Panc1 (cell line): ENCODE results near the gene STXBP3. TPM values are rescaled to one million over a fixed set of nuclear protein-coding genes. Genes with fewer than 3 reads are reported as not detected.

ENCODE experiments used
- ATAC-seq: fragments of 200-7000 bp; cut with Tn5 transposase; 2 replicates; pipeline ENCODE4 v1.9.1; 2020; ENCODE audit warnings: mild to moderate bottlenecking, moderate library complexity
- BruUV-seq: library from RNA; stranded (reverse); fragments of 400-500 nt; replicated peaks from 2 replicates; lab custom pipeline; 2021; lab: Mats Ljungman, UMichigan
- CTCF ChIA-PET: fragments of 300-600 bp; sonication (Branson Sonifier 250); formaldehyde crosslinking; loops from one replicate; lab custom pipeline; 2022; ENCODE audit warnings: antibody characterized with exemption; lab: Charles Lee
- POLR2A ChIA-PET: fragments of 300-600 bp; sonication (Branson Sonifier 250); formaldehyde crosslinking; loops from one replicate; lab custom pipeline; 2022; ENCODE audit warnings: antibody characterized with exemption; lab: Charles Lee
- DNase-seq: peaks from one replicate; pipeline ENCODE4 v3.0.0-alpha.2; 2010; ENCODE audit warnings: low read depth, low spot score
- H3K27ac ChIP-seq: 2 replicates; pipeline ENCODE4 v1.5.1; 2011; ENCODE audit warnings: mild to moderate bottlenecking, low read length, inconsistent platforms
- H3K27me3 ChIP-seq: fragments of 200-500 bp; sonication (Bioruptor generic); 2 replicates; pipeline ENCODE4 v1.6.0; 2014; ENCODE audit warnings: low read length, inconsistent platforms; ENCODE audit not compliant: control insufficient read depth, insufficient read depth
- H3K36me3 ChIP-seq: fragments of 200-500 bp; sonication (Bioruptor generic); 2 replicates; pipeline ENCODE4 v1.5.1; 2014; ENCODE audit warnings: inconsistent platforms, mild to moderate bottlenecking, low read length, moderate library complexity; ENCODE audit not compliant: control insufficient read depth, insufficient read depth
- H3K4me1 ChIP-seq: 2 replicates; pipeline ENCODE4 v1.5.1; 2011; ENCODE audit warnings: inconsistent platforms, mild to moderate bottlenecking, low read length, moderate library complexity; ENCODE audit not compliant: control insufficient read depth, insufficient read depth
- H3K4me3 ChIP-seq, 2 experiments: 2 replicates each; pipeline ENCODE4 v1.5.1; 2011 to 2012; ENCODE audit warnings: low read depth in 2 of 2, low read length in 2 of 2, mild to moderate bottlenecking in 2 of 2, inconsistent platforms in 1 of 2, moderate library complexity in 1 of 2
- H3K9me3 ChIP-seq: fragments of 200-500 bp; sonication (Bioruptor generic); 2 replicates; pipeline ENCODE4 v1.5.1; 2014; ENCODE audit warnings: low read depth, mild to moderate bottlenecking, inconsistent platforms, low read length, moderate library complexity; ENCODE audit not compliant: control insufficient read depth, insufficient read depth
- POLR2AphosphoS5 ChIP-seq: IDR thresholded peaks from 2 replicates; pipeline ENCODE4 v1.6.1; 2012; ENCODE audit warnings: mild to moderate bottlenecking, low read depth, low read length, moderate library complexity
- SIN3A ChIP-seq: IDR thresholded peaks from 2 replicates; pipeline ENCODE4 v1.6.1; 2012; ENCODE audit warnings: low read depth, mild to moderate bottlenecking, low read length, moderate library complexity, borderline replicate concordance; ENCODE audit not compliant: insufficient read depth
- TCF7L2 ChIP-seq: IDR thresholded peaks from 2 replicates; pipeline ENCODE4 v1.6.1; 2011; ENCODE audit warnings: mild to moderate bottlenecking, low read depth, low read length, inconsistent platforms
- in situ Hi-C: cut with HindIII; loops from 2 replicates; pipeline ENCODE4 v1.10.0; 2016; ENCODE audit warnings: low sequenced_read_pairs, low pct_unique_long_range_greater_than_20kb
- intact Hi-C: fragments of 100-400 bp; cut with micrococcal nuclease; formaldehyde crosslinking; loops from one replicate; pipeline ENCODE4 v1.10.0; 2022; ENCODE audit not compliant: unreplicated experiment
- total RNA-seq: library from RNA; stranded (reverse); gene quantifications from one replicate; pipeline ENCODE4 v1.2.1, GENCODE V29; 2021; ENCODE audit not compliant: unreplicated experiment
- TF ChIP-seq, protein P1 (sequence below), 2 experiments: IDR thresholded peaks; 2 replicates each; pipeline ENCODE4 v1.6.1; 2011 to 2012; ENCODE audit warnings: low read depth in 2 of 2, control low read depth in 1 of 2, low read length in 1 of 2, mild to moderate bottlenecking in 1 of 2, moderate library complexity in 1 of 2; ENCODE audit not compliant: insufficient read depth in 1 of 2
- TF ChIP-seq, protein P2 (sequence below): fragments of 450-650 bp; IDR thresholded peaks from 2 replicates; pipeline ENCODE4 v1.5.1; 2017; ENCODE audit warnings: mild to moderate bottlenecking

STXBP3 gene
- total RNA-seq, 1 experiment from 2014 or later: 27.7 TPM

DNA sequence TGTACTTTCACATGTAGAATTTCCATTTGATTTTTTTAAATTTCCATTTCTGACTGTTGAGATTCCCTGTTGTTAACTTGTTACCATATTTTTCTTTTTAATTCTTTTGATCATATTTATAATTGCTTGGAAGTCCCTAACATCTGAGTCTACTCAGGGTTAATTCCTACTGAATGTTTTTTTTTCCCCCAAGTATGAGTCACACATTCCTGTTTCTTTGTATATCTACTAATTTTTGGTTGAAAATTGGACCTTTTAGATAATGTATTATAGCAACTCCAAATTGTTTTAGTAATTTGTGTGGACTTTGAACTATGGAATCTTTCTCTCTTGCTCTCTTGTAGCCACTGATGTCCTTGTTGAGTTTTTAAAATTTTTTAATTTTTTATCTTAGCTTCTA is 54.6 kb downstream of the STXBP3 start:
- Histone ChIP-seq H3K36me3 (peaks cover 6% of the 10 kb centered on the region; the same call in 1 of the 2 replicates), H3K27ac (no peak overlapping the region), H3K27me3 (no peaks in the 10 kb centered on the region), H3K9me3 (no peaks in the 10 kb centered on the region), H3K4me1 (no peaks in the 10 kb centered on the region), H3K4me3 (no peak overlapping the region)
- BruUV-seq: no TSS peak
- DNase-seq (no peak), ATAC-seq (no peak)
- in situ Hi-C loops (no loop called here), intact Hi-C loops (no loop called here)
- POLR2A ChIA-PET: no interaction called here
- TF ChIP-seq POLR2AphosphoS5 (no peak), SIN3A (no peak), TCF7L2 (no peak)
- TF ChIP-seq, protein P1, sequence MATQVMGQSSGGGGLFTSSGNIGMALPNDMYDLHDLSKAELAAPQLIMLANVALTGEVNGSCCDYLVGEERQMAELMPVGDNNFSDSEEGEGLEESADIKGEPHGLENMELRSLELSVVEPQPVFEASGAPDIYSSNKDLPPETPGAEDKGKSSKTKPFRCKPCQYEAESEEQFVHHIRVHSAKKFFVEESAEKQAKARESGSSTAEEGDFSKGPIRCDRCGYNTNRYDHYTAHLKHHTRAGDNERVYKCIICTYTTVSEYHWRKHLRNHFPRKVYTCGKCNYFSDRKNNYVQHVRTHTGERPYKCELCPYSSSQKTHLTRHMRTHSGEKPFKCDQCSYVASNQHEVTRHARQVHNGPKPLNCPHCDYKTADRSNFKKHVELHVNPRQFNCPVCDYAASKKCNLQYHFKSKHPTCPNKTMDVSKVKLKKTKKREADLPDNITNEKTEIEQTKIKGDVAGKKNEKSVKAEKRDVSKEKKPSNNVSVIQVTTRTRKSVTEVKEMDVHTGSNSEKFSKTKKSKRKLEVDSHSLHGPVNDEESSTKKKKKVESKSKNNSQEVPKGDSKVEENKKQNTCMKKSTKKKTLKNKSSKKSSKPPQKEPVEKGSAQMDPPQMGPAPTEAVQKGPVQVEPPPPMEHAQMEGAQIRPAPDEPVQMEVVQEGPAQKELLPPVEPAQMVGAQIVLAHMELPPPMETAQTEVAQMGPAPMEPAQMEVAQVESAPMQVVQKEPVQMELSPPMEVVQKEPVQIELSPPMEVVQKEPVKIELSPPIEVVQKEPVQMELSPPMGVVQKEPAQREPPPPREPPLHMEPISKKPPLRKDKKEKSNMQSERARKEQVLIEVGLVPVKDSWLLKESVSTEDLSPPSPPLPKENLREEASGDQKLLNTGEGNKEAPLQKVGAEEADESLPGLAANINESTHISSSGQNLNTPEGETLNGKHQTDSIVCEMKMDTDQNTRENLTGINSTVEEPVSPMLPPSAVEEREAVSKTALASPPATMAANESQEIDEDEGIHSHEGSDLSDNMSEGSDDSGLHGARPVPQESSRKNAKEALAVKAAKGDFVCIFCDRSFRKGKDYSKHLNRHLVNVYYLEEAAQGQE (IDR thresholded peaks at IDR 0.05; ENCODE audit: insufficient read depth in 1 of 2, low read depth in 2 of 2, low read length in 1 of 2): no peak
- TF ChIP-seq, protein P2, sequence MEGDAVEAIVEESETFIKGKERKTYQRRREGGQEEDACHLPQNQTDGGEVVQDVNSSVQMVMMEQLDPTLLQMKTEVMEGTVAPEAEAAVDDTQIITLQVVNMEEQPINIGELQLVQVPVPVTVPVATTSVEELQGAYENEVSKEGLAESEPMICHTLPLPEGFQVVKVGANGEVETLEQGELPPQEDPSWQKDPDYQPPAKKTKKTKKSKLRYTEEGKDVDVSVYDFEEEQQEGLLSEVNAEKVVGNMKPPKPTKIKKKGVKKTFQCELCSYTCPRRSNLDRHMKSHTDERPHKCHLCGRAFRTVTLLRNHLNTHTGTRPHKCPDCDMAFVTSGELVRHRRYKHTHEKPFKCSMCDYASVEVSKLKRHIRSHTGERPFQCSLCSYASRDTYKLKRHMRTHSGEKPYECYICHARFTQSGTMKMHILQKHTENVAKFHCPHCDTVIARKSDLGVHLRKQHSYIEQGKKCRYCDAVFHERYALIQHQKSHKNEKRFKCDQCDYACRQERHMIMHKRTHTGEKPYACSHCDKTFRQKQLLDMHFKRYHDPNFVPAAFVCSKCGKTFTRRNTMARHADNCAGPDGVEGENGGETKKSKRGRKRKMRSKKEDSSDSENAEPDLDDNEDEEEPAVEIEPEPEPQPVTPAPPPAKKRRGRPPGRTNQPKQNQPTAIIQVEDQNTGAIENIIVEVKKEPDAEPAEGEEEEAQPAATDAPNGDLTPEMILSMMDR: no peak
- CTCF ChIA-PET: no interaction called here

DNA sequence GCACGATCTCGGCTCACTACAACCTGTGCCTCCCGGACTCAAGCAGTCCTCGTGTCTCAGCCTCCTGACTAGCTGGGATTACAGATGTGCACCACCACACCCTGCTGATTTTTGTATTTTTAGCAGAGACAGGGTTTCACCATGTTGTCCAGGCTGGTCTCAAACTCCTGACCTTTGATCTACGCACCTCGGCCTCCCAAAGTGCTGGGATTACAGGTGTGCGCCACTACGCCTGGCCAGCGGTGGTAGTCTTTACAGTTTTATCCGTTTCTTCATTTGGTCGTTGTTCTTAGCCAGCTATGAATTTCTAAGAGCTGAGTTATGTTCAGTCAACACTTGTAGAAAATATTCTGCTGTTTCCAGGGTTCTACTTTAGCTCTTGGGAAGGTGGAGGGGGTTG is 57.1 kb downstream of the STXBP3 start:
- TF ChIP-seq, protein P2: no peak
- TF ChIP-seq POLR2AphosphoS5 (no peak), TCF7L2 (no peak), SIN3A (no peak)
- TF ChIP-seq, protein P1 (IDR thresholded peaks at IDR 0.05; ENCODE audit: insufficient read depth in 1 of 2, low read depth in 2 of 2, low read length in 1 of 2): no peak
- in situ Hi-C loops: no loop called here
- no peaks in the 10 kb centered on the region for H3K27me3 ChIP-seq
- no TSS peak for BruUV-seq
- H3K4me3 ChIP-seq: no peak overlapping the region
- H3K36me3 ChIP-seq: peaks cover 3% of the 10 kb centered on the region; the same call in 1 of the 2 replicates
- no peaks in the 10 kb centered on the region for H3K4me1 ChIP-seq
- no peaks in the 10 kb centered on the region for H3K9me3 ChIP-seq
- intact Hi-C loops: no loop called here
- CTCF ChIA-PET: no interaction called here
- no peak overlapping the region for H3K27ac ChIP-seq
- ATAC-seq (no peak), DNase-seq (no peak)
- POLR2A ChIA-PET: no interaction called here
